Natural killer cell (primary cell): ENCODE results near the gene CASP10. TPM values are rescaled to one million over a fixed set of nuclear protein-coding genes. Genes with fewer than 3 reads are reported as not detected.
"Not testable (repeated sequence)": the region's sequence is repeated elsewhere in the genome, so short reads cannot be mapped to it uniquely, and the experiment has no call there.

Source experiments
- ATAC-seq, 3 donors: fragments of 150-1000 bp in 2 of 3; fragments of 200-7000 bp in 1 of 3; cut with Tn5 transposase; 1 replicate in 1 of 3; 2 replicates in 2 of 3; pipeline ENCODE4 v1.10.0; 2021; ENCODE audit warnings: mild to moderate bottlenecking in 2 of 3, moderate library complexity in 2 of 3
- DNase-seq, 2 donors: peaks; one replicate each; pipeline versions ENCODE4 v3.0.0 to v3.0.0-alpha.2; 2013 to 2021; ENCODE audit warnings: mixed read lengths in 1 of 2
- H3K27ac ChIP-seq: one replicate; pipeline ENCODE4 v1.5.1; 2013; ENCODE audit warnings: mild to moderate bottlenecking, low read length
- H3K27me3 ChIP-seq: one replicate; pipeline ENCODE4 v1.6.1; 2013; ENCODE audit warnings: low read length; ENCODE audit not compliant: control insufficient read depth, insufficient read depth
- H3K36me3 ChIP-seq: one replicate; pipeline ENCODE4 v1.6.1; 2013; ENCODE audit warnings: low read length; ENCODE audit not compliant: control insufficient read depth, insufficient read depth
- H3K4me1 ChIP-seq: one replicate; pipeline ENCODE4 v1.6.1; 2013; ENCODE audit warnings: low read length; ENCODE audit not compliant: control insufficient read depth, insufficient read depth
- H3K4me3 ChIP-seq: one replicate; pipeline ENCODE4 v1.5.1; 2013; ENCODE audit warnings: low read length
- H3K9me3 ChIP-seq: one replicate; pipeline ENCODE4 v1.6.1; 2013; ENCODE audit warnings: low read length; ENCODE audit not compliant: control insufficient read depth, insufficient read depth
- H3K27ac Mint-ChIP-seq, 2 donors: one replicate each; pipeline ENCODE4 v1.8.0; 2022; ENCODE audit warnings: mild to moderate bottlenecking in 2 of 2, mixed read lengths in 2 of 2, moderate library complexity in 1 of 2
- H3K27me3 Mint-ChIP-seq, 2 donors: one replicate each; pipeline ENCODE4 v1.8.0; 2022; ENCODE audit warnings: low read depth in 2 of 2, mixed read lengths in 2 of 2
- H3K36me3 Mint-ChIP-seq: one replicate; pipeline ENCODE4 v1.8.0; 2022; ENCODE audit warnings: mixed read lengths
- H3K4me1 Mint-ChIP-seq, 2 donors: one replicate each; pipeline ENCODE4 v1.8.0; 2022; ENCODE audit warnings: mixed read lengths in 2 of 2
- H3K4me3 Mint-ChIP-seq: one replicate; pipeline ENCODE4 v1.8.0; 2022; ENCODE audit warnings: mild to moderate bottlenecking, moderate library complexity, mixed read lengths
- H3K9me3 Mint-ChIP-seq, 2 donors: one replicate each; pipeline ENCODE4 v1.8.0; 2022; ENCODE audit warnings: mixed read lengths in 2 of 2
- WGBS: methylation state at CpG from one replicate; pipeline ENCODE4 v1.1.7; 2013; ENCODE audit warnings: missing lambda C conversion rate; ENCODE audit not compliant: insufficient coverage; 5-methylcytosine and 5-hydroxymethylcytosine counted together
- intact Hi-C: fragments of 100-400 bp; cut with micrococcal nuclease; formaldehyde crosslinking; loops from one replicate; pipeline ENCODE4 v1.14.2; 2022
- total RNA-seq, 4 donors: library from RNA; stranded (reverse); fragments of 120-200 nt in 1 of 4; gene quantifications; one replicate each; pipeline versions ENCODE4 v1.2.3 to v1.2.4, GENCODE V29; 2013 to 2022
- TF ChIP-seq, protein P1 (sequence below): fragments of 200-600 bp; IDR thresholded peaks from one replicate; pipeline ENCODE4 v1.8.0; 2022; ENCODE audit warnings: antibody characterized with exemption

CASP10 gene
- total RNA-seq, 3 donors from 2014 or later (not counting 1 experiment from before 2014, with no cell fraction given): 67.4 to 101 (median 75.3) TPM

DNA sequence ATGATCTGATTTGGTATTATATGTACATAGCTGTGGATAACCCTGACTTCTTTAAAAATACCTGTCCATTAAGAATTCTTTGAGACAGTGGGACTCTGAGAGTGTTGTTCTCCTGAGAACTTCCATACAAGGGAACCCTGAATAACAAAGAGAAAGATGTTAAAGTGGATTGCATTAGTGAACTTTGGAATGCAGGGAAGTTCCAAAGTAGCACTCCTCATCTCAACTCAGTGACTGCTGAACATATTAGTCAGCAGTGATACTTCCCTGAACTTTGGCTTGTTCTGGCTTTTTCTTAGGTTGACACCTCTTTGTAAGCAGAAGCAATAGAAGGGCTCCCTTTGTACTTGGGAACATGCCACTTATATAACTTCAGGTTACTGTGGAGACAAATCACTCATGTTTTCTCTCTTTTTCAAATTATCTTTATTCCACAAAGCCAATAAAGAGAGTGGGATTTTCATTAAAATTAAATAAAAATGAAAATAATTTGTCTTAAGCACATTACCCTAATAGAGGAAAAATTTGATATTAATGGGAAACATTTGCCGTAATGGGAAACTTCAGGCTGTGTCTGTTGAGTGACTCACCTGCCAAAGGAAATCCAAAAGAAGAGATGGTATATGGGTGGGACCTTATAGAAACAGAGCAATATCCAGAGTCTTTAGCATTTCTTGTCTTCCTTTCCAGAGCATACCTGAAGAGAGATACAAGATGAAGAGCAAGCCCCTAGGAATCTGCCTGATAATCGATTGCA lies 33.7 kb upstream of the CASP10 start:
- H3K9me3 Mint-ChIP-seq: no peaks in the 10 kb centered on the region
- H3K4me1 ChIP-seq: peaks cover 20% of the 10 kb centered on the region
- ATAC-seq: no peak
- no peaks in the 10 kb centered on the region for H3K27me3 ChIP-seq
- peaks cover 40 to 42% of the 10 kb centered on the region in 2 donors for H3K4me1 Mint-ChIP-seq
- intact Hi-C loops: no loop called here
- TF ChIP-seq, protein P1, sequence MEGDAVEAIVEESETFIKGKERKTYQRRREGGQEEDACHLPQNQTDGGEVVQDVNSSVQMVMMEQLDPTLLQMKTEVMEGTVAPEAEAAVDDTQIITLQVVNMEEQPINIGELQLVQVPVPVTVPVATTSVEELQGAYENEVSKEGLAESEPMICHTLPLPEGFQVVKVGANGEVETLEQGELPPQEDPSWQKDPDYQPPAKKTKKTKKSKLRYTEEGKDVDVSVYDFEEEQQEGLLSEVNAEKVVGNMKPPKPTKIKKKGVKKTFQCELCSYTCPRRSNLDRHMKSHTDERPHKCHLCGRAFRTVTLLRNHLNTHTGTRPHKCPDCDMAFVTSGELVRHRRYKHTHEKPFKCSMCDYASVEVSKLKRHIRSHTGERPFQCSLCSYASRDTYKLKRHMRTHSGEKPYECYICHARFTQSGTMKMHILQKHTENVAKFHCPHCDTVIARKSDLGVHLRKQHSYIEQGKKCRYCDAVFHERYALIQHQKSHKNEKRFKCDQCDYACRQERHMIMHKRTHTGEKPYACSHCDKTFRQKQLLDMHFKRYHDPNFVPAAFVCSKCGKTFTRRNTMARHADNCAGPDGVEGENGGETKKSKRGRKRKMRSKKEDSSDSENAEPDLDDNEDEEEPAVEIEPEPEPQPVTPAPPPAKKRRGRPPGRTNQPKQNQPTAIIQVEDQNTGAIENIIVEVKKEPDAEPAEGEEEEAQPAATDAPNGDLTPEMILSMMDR: no peak
- 100% methylated on average over 2 of the region's 2 CpGs for WGBS
- no peaks in the 10 kb centered on the region for H3K27me3 Mint-ChIP-seq
- H3K4me3 Mint-ChIP-seq: no peak overlapping the region
- H3K27ac ChIP-seq: no peak overlapping the region
- H3K36me3 ChIP-seq: peaks cover 73% of the 10 kb centered on the region
- no peaks in the 10 kb centered on the region for H3K9me3 ChIP-seq
- peak overlapping the region; percentile 94 to 96 for H3K27ac Mint-ChIP-seq
- no peak for DNase-seq
- H3K36me3 Mint-ChIP-seq: peaks cover 17% of the 10 kb centered on the region
- no peak overlapping the region for H3K4me3 ChIP-seq

DNA sequence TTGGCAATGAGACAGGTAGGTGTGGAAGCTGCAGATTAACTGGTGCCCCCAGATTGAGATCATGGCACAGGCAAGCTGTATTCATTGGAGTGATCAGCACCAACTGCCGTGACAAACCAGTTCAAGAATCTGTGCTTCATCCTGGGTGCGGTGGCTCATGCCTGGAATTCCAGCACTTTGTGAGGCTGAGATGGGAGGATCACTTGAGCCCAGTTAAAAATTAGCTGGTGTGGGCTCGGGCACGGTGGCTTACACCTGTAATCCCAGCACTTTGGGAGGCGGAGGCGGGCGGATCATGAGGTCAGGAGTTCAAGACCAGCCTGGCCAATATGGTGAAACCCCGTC lies 33.1 kb upstream of the CASP10 start:
- H3K27ac ChIP-seq, H3K4me3 ChIP-seq, H3K9me3 ChIP-seq, ATAC-seq, H3K27me3 Mint-ChIP-seq, H3K27me3 ChIP-seq, H3K9me3 Mint-ChIP-seq, DNase-seq, H3K4me3 Mint-ChIP-seq, intact Hi-C loops: not testable (repeated sequence)
- H3K36me3 ChIP-seq: peaks cover 74% of the 10 kb centered on the region
- peaks cover 20% of the 10 kb centered on the region for H3K4me1 ChIP-seq
- peaks cover 23% of the 10 kb centered on the region for H3K36me3 Mint-ChIP-seq
- 99% methylated on average over 8 of the region's 8 CpGs for WGBS
- peak overlapping the region; percentile 94 to 96 for H3K27ac Mint-ChIP-seq
- H3K4me1 Mint-ChIP-seq: peaks cover 44 to 48% of the 10 kb centered on the region in 2 donors

DNA sequence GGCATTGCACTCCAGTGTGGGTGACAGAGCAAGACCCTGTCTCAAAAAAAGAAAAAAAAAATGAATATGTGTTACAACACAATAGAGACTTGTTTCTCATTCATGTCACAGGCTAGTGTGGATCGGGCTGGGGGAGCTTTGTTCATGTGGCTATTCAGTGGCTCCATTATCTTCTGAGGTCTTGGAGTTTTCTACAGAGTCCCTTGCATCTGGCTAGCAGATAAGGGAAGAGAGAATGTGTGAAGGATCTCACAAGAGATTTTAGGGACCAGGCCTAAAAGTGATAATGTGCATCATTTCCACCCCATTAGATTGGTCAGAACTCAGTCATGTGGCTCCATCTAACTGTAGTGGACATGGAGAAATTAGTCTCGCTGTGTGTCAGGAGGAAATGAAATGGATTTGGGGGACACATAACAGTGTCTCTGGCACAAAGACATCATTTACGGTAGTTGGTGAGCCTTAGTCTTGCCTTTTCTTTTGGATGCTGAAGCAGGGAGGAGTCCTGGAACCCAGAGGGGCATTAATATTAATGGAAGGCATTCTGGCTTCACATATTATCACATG lies 32.4 kb upstream of the CASP10 start:
- intact Hi-C loops: no loop called here
- ATAC-seq (no peak), DNase-seq (no peak)
- TF ChIP-seq, protein P1: no peak
- 94% methylated on average over 3 of the region's 3 CpGs for WGBS
- H3K4me1 Mint-ChIP-seq: peaks cover 48 to 51% of the 10 kb centered on the region in 2 donors
- Histone ChIP-seq H3K36me3 (peaks cover 70% of the 10 kb centered on the region), H3K27me3 (no peaks in the 10 kb centered on the region), H3K4me1 (peaks cover 26% of the 10 kb centered on the region), H3K4me3 (no peak overlapping the region), H3K27ac (peak overlapping the region; percentile 77), H3K9me3 (no peaks in the 10 kb centered on the region)
- peak overlapping the region; percentile 9 for H3K4me3 Mint-ChIP-seq
- H3K9me3 Mint-ChIP-seq: no peaks in the 10 kb centered on the region
- H3K36me3 Mint-ChIP-seq: peaks cover 21% of the 10 kb centered on the region
- H3K27ac Mint-ChIP-seq: peak overlapping the region; percentile 94 to 96
- no peaks in the 10 kb centered on the region for H3K27me3 Mint-ChIP-seq

DNA sequence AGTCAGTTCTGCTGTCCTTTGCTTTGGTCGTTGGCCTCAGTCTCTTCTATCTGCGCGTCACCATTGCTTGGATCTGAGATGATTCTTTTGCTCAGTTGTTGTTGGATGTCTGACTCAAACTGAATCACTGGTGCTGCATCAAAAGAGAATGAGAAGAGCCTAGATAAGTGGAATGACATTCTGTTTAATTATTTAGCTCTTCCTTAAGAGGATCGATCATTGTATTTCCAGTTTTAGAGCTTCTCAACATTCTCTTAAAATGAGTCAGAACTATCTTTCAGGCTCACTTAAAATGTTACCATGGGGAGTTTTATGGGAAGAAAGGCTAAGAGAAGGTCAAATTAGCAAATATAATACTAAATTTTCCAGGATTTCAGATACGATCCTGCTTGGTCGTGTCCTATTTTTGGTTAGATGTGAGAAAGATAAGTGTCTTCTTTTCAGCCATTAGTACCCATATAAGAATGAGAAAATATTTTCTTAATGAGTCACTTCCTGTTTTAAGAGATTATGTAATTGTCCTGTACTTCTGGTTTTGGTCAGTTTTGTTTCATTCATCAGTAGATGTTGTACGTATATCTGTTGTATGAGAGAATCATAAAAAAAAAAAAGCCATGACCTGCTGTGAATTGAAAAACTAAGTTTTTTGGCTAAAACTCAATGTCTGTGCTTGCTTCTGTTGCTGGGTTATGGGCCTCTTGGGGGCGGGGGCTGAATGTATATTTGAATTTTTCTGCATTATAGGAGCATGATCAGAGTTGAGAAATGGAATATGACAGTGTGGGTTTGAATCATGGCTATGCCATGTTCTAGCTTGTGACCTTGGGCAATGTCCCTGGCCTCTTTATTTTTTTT lies 31.6 kb upstream of the CASP10 start:
- TF ChIP-seq, protein P1: no peak
- WGBS: 65% methylated on average over 5 of the region's 8 CpGs
- peak in 1 of 2 donors; percentile 19 for DNase-seq
- H3K27ac ChIP-seq: peak overlapping the region; percentile 77
- H3K4me1 ChIP-seq: peaks cover 30% of the 10 kb centered on the region
- peaks cover 70% of the 10 kb centered on the region for H3K36me3 ChIP-seq
- Mint-ChIP-seq H3K4me3 (peak overlapping the region; percentile 11), H3K36me3 (peaks cover 16% of the 10 kb centered on the region), H3K27ac (peak overlapping the region; percentile 94 to 96), H3K4me1 (peaks cover 55 to 56% of the 10 kb centered on the region in 2 donors), H3K27me3 (no peaks in the 10 kb centered on the region), H3K9me3 (no peaks in the 10 kb centered on the region)
- intact Hi-C loops: no loop called here
- no peaks in the 10 kb centered on the region for H3K9me3 ChIP-seq
- ATAC-seq: peak; percentile 71 to 87 (median 83)
- H3K27me3 ChIP-seq: no peaks in the 10 kb centered on the region
- no peak overlapping the region for H3K4me3 ChIP-seq
